Embryonic facial prominence (tissue), 1 donor: ENCODE results near the gene TTC31.

Source experiments
- DNase-seq: peaks from one replicate; pipeline ENCODE4 v3.0.0-alpha.2; 2016; ENCODE audit errors: extremely low spot score

TTC31 gene

GRCh38 chr2:74524955-74525716 is 42.3 kb downstream of the TTC31 start:
- DNase-seq: no peak

- no peak for DNase-seq
These were observed 43.1 kb downstream of the TTC31 start, which contains the start of gene DQX1 for GRCh38 chr2:74525717-74526648. DQX1 (minus strand) TSS chr2:74526231; CDS start chr2:74525729, 502 bp downstream.

GRCh38 chr2:74526649-74527230 is 43.9 kb downstream of the TTC31 start:
- no peak for DNase-seq

- no peak for DNase-seq
These were observed 44.9 kb downstream of the TTC31 start for GRCh38 chr2:74527741-74528140.

- no peak for DNase-seq
These were observed 45.9 kb downstream of the TTC31 start for GRCh38 chr2:74528600-74529356.

- DNase-seq: peak; percentile 87
These were observed 46.7 kb downstream of the TTC31 start, which contains the start of the genes AUP1 and HTRA2 for GRCh38 chr2:74529357-74530238. AUP1 (minus strand) TSS chr2:74529706; CDS start chr2:74529629, 77 bp downstream. HTRA2 (plus strand) TSS chr2:74529933; CDS start chr2:74530007, 74 bp downstream.

- no peak for DNase-seq
These were observed 47.6 kb downstream of the TTC31 start for GRCh38 chr2:74530239-74531187.

- no peak for DNase-seq
These were observed 48.8 kb downstream of the TTC31 start for GRCh38 chr2:74531666-74532065.

- no peak for DNase-seq
These were observed 49.3 kb downstream of the TTC31 start for GRCh38 chr2:74532222-74532621.

- DNase-seq: no peak
These were observed 50.6 kb downstream of the TTC31 start for GRCh38 chr2:74533464-74533863.

GRCh38 chr2:74534411-74534810 is 51.5 kb downstream of the TTC31 start:
- no peak for DNase-seq

GRCh38 chr2:74535440-74535965 is 52.6 kb downstream of the TTC31 start:
- no peak for DNase-seq

GRCh38 chr2:74536166-74536950 is 53.5 kb downstream of the TTC31 start:
- DNase-seq: no peak

GRCh38 chr2:74537140-74537539 is 54.3 kb downstream of the TTC31 start:
- DNase-seq: no peak

GRCh38 chr2:74538881-74539339 is 56.0 kb downstream of the TTC31 start:
- no peak for DNase-seq

GRCh38 chr2:74540291-74540690 is 57.4 kb downstream of the TTC31 start:
- no peak for DNase-seq

GRCh38 chr2:74542978-74543377 is 60.1 kb downstream of the TTC31 start:
- DNase-seq: no peak
